Esophagus squamous epithelium (tissue), 4 donors: Measurements from ENCODE around the gene RRAS2.

Source experiments
- POLR2A ChIP-seq, 4 donors: fragments of 450-650 bp; IDR thresholded peaks; one replicate each; pipeline ENCODE4 v1.6.1; 2017; ENCODE audit warnings: antibody characterized with exemption in 4 of 4, mild to moderate bottlenecking in 4 of 4, moderate library complexity in 3 of 4
- TF ChIP-seq, protein P1 (sequence below), 6 experiments: fragments of 450-650 bp in 4 of 6; fragments of 200-600 bp in 2 of 6; sonication (generic) in 2 of 6; IDR thresholded peaks; one replicate each; pipeline ENCODE4 v1.5.1; 2016 to 2019; ENCODE audit warnings: antibody characterized with exemption in 6 of 6, mild to moderate bottlenecking in 4 of 6, moderate library complexity in 4 of 6

DNA sequence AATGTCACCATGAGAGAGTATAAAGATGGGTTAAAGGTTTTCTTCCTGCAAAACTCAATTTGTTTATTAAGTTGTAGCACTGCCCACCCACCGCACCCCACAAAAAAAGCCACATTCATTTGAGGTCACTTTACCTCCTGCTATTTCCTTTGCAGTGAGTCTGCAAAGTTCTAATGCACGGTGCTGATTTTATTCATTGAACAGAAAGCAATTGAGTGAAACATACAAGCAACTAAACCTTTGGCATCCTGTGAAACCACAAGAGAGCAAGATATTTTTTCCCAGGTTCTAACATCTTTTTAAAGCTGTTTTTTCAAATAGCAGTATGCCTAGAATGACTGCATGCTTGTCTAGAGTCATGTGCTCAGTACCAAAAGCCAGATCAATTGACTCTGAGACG, 39.0 kb downstream of the RRAS2 start:
- TF ChIP-seq POLR2A (IDR thresholded peaks at IDR 0.05), result no peak
- TF ChIP-seq, protein P1, sequence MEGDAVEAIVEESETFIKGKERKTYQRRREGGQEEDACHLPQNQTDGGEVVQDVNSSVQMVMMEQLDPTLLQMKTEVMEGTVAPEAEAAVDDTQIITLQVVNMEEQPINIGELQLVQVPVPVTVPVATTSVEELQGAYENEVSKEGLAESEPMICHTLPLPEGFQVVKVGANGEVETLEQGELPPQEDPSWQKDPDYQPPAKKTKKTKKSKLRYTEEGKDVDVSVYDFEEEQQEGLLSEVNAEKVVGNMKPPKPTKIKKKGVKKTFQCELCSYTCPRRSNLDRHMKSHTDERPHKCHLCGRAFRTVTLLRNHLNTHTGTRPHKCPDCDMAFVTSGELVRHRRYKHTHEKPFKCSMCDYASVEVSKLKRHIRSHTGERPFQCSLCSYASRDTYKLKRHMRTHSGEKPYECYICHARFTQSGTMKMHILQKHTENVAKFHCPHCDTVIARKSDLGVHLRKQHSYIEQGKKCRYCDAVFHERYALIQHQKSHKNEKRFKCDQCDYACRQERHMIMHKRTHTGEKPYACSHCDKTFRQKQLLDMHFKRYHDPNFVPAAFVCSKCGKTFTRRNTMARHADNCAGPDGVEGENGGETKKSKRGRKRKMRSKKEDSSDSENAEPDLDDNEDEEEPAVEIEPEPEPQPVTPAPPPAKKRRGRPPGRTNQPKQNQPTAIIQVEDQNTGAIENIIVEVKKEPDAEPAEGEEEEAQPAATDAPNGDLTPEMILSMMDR (IDR thresholded peaks at IDR 0.05), result no peak
